ENCODE measurements around the gene ITGB3.

The ITGB3 gene

DNA sequence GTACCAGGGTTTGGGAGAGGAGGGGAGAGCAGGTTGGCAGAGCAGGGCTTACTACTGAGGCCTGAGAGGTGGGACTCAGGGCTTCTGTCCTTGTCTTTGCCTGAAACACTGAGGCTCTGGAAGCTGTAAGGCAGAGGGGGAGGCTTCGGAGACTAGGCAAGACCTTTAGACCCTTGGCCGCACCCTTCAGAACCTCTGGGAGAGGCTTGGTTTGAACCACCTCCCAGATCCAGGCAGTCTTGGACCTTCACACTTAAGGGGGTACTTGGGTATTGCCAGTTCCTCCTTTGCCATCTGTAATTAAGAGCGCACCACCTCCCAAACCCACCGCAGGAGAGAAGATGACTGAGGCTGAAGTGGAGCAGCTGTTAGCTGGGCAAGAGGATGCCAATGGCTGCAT lies 31.6 kb upstream of the ITGB3 start:
- TF ChIP-seq NFIC (IDR thresholded peaks at IDR 0.05) (no peak), FOXM1 (IDR thresholded peaks at IDR 0.05; ENCODE audit: borderline replicate concordance, low read depth) (no peak), CEBPB (IDR thresholded peaks at IDR 0.05) (no peak), EGR1 (IDR thresholded peaks at IDR 0.05) (no peak), TCF12 (IDR thresholded peaks at IDR 0.05; ENCODE audit: low read depth) (no peak), YY1 (IDR thresholded peaks at IDR 0.05; ENCODE audit: low read depth) (no peak)

DNA sequence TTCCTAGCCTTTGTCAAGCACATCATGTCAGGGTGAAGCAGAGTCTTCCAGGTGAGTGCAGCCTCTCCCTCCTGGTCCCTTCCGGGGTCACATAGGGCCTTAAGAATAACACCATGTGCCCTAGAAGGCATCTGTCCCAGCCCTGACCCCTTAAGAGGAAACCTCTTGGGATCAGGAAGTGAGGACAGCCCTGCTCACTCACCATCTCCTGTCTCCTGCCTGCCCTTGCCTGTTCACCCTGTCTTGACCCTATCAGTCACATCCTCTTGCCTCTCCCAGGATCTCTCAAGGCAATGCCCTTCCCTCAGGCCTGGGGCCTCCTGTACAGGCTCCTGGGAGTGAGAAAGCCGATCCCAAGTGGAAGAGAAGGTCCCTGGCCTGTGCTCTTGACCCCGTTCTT lies 30.6 kb upstream of the ITGB3 start:
- TF ChIP-seq, protein P1, sequence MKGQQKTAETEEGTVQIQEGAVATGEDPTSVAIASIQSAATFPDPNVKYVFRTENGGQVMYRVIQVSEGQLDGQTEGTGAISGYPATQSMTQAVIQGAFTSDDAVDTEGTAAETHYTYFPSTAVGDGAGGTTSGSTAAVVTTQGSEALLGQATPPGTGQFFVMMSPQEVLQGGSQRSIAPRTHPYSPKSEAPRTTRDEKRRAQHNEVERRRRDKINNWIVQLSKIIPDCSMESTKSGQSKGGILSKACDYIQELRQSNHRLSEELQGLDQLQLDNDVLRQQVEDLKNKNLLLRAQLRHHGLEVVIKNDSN (IDR thresholded peaks at IDR 0.05), result no peak
- TF ChIP-seq ZBTB7A (IDR thresholded peaks at IDR 0.05; ENCODE audit: low read depth) (no peak), RAD21 (IDR thresholded peaks at IDR 0.05; ENCODE audit: low read depth) (no peak)
- TF ChIP-seq, protein P2, sequence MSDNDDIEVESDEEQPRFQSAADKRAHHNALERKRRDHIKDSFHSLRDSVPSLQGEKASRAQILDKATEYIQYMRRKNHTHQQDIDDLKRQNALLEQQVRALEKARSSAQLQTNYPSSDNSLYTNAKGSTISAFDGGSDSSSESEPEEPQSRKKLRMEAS (IDR thresholded peaks at IDR 0.05), result no peak

DNA sequence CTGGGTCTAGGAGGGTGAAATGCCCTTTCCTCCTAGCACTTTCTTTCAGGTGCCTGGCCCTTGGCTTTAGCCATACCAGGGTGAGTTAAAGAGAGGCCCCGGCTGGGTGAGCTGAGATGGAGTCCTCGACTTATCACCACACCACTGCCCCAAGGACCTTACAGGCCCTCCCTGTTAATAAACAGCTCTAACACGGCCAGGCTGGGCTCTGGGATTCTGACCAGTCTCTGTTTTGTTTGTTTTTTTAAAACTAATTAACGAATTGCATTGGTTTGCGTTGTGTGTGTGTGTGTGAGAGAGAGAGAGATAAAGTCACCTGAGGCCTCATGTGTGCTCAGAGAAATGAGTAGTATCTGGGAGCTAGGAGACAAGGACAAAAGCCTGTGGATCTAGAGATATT lies 30.2 kb upstream of the ITGB3 start:
- no peak for TF ChIP-seq CEBPB (IDR thresholded peaks at IDR 0.05)

DNA sequence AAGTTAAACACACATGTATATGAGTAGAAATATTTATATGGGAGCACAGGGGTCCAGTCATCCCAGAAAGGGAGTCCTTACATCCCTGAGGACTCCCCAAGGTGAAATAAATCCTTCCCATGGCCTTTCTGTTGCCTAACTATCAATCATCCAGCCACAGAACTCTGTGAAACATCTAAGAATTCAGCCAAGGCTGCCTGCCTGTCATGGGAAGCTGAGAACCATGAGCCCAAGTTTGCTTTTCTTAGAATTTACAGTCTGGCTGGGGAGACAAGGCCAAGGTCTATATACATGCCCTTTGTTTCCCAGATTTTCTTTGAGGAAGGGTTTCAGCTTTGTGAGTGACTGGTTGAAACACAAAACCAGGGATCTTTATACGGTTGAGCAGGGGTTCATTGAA lies 28.7 kb upstream of the ITGB3 start:
- TF ChIP-seq, protein P2 (IDR thresholded peaks at IDR 0.05), result no peak
- no peak for TF ChIP-seq EP300 (IDR thresholded peaks at IDR 0.05; ENCODE audit: borderline replicate concordance)
- no peak for TF ChIP-seq ZBTB7A (IDR thresholded peaks at IDR 0.05; ENCODE audit: low read depth)

DNA sequence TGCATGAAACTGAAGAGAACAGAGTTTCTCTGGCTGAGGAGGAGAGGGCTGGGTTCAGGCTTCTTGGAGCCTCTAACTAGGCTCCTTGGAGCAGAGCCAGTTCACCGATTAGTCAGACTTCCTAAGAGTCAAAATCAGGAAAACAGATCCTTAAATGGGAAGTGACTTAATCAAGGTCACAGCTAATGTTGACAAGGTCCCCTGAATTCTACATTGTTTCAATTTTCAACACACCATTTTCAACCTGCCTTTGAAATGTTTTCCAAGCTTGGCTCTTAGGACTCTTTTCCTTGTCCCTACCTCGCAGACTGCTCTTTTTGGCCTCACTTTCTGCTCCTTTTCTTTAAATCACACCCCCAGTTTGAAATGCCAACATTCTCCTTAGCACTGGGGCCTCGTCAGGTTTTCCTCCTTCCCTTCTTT lies 28.2 kb upstream of the ITGB3 start:
- TF ChIP-seq TAF1 (IDR thresholded peaks at IDR 0.05; ENCODE audit: low read depth), result no peak
- peak; percentile 69 for TF ChIP-seq NFIC (IDR thresholded peaks at IDR 0.05)
- TF ChIP-seq, protein P2 (IDR thresholded peaks at IDR 0.05), result peak; percentile 9; the same call in 1 of the 2 replicates

DNA sequence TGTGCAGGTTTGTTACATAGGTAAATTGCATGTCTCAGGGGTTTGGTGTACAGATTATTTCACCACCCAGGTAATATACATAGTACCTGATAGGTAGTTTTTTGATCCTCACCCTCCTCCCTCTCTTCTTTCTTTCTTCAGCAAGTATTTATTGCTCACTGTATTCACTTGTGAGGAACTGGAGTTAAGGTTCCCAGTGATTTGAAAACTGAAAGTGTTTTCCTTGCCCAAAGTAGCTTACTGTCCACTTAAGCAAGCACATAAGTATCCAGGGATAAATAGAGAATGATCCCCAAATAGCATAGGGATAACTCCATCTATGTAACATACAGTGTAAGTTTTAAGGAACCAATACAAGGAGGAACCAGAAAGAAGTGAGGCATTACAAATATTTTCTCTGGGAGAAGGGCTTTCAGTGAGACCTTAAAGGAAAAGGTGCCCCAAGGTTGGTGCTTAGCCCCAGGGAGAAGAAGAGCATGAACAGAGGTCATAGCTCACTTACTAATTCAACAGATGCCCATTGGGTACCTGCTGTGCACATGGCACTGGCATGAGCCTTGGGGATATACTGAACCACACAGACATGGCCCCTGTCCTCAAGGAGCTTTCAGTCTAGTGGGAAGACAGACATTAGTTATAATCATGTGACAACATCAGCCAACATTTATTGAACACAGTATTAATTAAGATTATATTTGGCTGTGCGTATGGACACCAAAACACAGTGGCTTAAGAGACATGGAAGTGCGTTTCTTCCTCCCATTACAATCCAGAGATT lies 27.5 kb upstream of the ITGB3 start:
- TF ChIP-seq, protein P1 (IDR thresholded peaks at IDR 0.05), result no peak
- TF ChIP-seq CREB1 (IDR thresholded peaks at IDR 0.05; ENCODE audit: low read depth), result no peak
- no peak for TF ChIP-seq FOXM1 (IDR thresholded peaks at IDR 0.05; ENCODE audit: borderline replicate concordance, low read depth)
- TF ChIP-seq, protein P2 (IDR thresholded peaks at IDR 0.05), result no peak
- TF ChIP-seq TCF12 (IDR thresholded peaks at IDR 0.05; ENCODE audit: low read depth), result no peak
- no peak for TF ChIP-seq RAD21 (IDR thresholded peaks at IDR 0.05; ENCODE audit: low read depth)
- no peak for TF ChIP-seq TAF1 (IDR thresholded peaks at IDR 0.05; ENCODE audit: low read depth)
- no peak for TF ChIP-seq EP300 (IDR thresholded peaks at IDR 0.05; ENCODE audit: borderline replicate concordance)
- TF ChIP-seq YY1 (IDR thresholded peaks at IDR 0.05; ENCODE audit: low read depth), result no peak
- no peak for TF ChIP-seq NFIC (IDR thresholded peaks at IDR 0.05)
- no peak for TF ChIP-seq CEBPB (IDR thresholded peaks at IDR 0.05)
- no peak for TF ChIP-seq ZBTB7A (IDR thresholded peaks at IDR 0.05; ENCODE audit: low read depth)
- TF ChIP-seq EGR1 (IDR thresholded peaks at IDR 0.05), result no peak
- no peak for TF ChIP-seq TEAD4 (IDR thresholded peaks at IDR 0.05)
- TF ChIP-seq, protein P3, sequence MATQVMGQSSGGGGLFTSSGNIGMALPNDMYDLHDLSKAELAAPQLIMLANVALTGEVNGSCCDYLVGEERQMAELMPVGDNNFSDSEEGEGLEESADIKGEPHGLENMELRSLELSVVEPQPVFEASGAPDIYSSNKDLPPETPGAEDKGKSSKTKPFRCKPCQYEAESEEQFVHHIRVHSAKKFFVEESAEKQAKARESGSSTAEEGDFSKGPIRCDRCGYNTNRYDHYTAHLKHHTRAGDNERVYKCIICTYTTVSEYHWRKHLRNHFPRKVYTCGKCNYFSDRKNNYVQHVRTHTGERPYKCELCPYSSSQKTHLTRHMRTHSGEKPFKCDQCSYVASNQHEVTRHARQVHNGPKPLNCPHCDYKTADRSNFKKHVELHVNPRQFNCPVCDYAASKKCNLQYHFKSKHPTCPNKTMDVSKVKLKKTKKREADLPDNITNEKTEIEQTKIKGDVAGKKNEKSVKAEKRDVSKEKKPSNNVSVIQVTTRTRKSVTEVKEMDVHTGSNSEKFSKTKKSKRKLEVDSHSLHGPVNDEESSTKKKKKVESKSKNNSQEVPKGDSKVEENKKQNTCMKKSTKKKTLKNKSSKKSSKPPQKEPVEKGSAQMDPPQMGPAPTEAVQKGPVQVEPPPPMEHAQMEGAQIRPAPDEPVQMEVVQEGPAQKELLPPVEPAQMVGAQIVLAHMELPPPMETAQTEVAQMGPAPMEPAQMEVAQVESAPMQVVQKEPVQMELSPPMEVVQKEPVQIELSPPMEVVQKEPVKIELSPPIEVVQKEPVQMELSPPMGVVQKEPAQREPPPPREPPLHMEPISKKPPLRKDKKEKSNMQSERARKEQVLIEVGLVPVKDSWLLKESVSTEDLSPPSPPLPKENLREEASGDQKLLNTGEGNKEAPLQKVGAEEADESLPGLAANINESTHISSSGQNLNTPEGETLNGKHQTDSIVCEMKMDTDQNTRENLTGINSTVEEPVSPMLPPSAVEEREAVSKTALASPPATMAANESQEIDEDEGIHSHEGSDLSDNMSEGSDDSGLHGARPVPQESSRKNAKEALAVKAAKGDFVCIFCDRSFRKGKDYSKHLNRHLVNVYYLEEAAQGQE (IDR thresholded peaks at IDR 0.05; ENCODE audit: low read depth), result no peak

DNA sequence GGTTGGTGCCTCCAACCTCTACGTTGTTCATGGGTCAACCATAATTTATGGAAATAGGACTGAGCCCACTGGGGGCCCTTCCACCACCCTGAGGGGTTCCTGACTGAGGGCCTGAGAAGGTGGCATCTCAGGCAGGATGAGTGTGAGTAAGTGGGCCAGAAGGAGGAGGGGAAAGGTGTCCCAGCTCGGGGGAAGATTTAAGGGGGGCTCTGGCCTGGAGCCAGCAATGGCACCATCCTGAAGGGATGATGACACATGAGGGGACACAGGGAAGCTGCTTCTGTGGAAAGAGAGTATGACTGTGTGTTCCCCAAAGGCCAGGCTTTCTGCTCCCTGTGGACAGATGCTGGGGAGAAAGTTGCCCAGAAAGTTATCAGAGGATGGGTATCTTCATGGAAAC lies 25.8 kb upstream of the ITGB3 start:
- TF ChIP-seq EGR1 (IDR thresholded peaks at IDR 0.05) (no peak), ZBTB7A (IDR thresholded peaks at IDR 0.05; ENCODE audit: low read depth) (no peak), RAD21 (IDR thresholded peaks at IDR 0.05; ENCODE audit: low read depth) (no peak), NFIC (IDR thresholded peaks at IDR 0.05) (no peak)
- TF ChIP-seq, protein P1 (IDR thresholded peaks at IDR 0.05), result no peak
- TF ChIP-seq, protein P3 (IDR thresholded peaks at IDR 0.05; ENCODE audit: low read depth), result no peak
